AG09319 (cell line): ENCODE results near the gene HSF2BP.

Experiments used
- DNase-seq: peaks from one replicate; pipeline ENCODE4 v3.0.0-alpha.2; 2010; ENCODE audit warnings: low read depth; ENCODE audit errors: extremely low read depth
- CTCF ChIP-seq: IDR thresholded peaks from 2 replicates; pipeline ENCODE4 v1.5.1; 2011; ENCODE audit warnings: low read depth, mild to moderate bottlenecking, inconsistent platforms, low read length, moderate library complexity

Gene HSF2BP

GRCh38 chr21:43691801-43692200 is 32.5 kb upstream of the HSF2BP start:
- DNase-seq = no peak
- TF ChIP-seq CTCF = no peak

DNA sequence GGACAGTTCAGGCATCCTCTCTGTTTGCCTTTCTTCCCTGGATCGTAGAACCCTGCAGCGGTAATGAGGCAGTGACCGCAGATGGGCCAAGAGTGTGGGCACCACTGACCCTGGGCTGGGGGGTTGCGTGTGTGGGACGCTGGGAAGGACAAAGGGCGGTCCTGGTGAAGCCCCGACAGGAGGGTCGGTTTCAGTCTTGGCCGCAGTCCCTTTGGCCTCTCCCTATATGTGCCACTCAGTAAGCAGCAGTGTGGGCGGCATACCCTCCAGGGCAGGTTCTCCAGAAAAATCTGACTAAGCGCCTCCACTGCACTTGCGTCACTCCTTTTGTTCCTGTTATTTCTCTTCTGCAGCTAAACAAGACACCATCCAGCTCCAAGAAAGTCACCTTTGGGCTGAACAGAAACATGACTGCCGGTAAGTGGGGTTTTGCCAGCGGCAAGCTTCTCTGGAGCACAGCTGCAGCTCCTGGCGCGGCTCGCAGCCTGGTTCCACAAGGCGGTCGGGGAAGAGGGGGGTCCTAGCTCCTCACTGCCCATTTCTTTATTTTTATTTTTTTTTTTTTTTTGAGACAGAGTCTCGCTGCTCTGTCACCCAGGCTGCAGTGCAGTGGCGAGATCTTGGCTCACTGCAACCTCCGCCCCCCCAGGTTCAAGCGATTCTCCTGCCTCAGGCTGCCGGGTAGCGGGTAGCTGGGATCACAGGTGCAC is 32.0 kb upstream of the HSF2BP start:
- DNase-seq = no peak
- TF ChIP-seq CTCF = no peak

DNA sequence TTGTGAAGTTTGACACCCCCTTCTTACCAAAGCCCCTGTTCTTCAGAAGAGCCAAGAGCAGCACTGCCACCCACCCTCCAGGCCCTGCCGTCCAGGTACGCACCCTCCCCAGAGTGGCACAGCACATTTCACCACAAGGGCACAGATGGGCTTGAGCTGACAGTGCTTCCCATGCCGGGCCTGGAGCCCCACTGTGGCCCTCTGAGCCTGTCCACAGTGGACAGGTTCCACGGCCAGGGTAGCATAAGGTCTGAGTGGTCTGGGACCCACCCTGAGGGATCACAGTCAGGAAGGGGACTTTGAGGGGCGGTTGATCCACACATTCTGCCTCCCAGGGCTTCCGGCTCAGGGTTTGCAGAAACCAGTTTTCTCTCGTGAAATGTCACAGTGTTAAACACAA is 31.1 kb upstream of the HSF2BP start:
- TF ChIP-seq CTCF = no peak

GRCh38 chr21:43689556-43690337 is 30.5 kb upstream of the HSF2BP start:
- no peak for TF ChIP-seq CTCF
- DNase-seq = no peak

More for the DNA sequence above, 31.1 kb upstream of the HSF2BP start:
- no peak for DNase-seq

- DNase-seq = no peak
- TF ChIP-seq CTCF = no peak
Measured at GRCh38 chr21:43688906-43689305, 29.6 kb upstream of the HSF2BP start.

DNA sequence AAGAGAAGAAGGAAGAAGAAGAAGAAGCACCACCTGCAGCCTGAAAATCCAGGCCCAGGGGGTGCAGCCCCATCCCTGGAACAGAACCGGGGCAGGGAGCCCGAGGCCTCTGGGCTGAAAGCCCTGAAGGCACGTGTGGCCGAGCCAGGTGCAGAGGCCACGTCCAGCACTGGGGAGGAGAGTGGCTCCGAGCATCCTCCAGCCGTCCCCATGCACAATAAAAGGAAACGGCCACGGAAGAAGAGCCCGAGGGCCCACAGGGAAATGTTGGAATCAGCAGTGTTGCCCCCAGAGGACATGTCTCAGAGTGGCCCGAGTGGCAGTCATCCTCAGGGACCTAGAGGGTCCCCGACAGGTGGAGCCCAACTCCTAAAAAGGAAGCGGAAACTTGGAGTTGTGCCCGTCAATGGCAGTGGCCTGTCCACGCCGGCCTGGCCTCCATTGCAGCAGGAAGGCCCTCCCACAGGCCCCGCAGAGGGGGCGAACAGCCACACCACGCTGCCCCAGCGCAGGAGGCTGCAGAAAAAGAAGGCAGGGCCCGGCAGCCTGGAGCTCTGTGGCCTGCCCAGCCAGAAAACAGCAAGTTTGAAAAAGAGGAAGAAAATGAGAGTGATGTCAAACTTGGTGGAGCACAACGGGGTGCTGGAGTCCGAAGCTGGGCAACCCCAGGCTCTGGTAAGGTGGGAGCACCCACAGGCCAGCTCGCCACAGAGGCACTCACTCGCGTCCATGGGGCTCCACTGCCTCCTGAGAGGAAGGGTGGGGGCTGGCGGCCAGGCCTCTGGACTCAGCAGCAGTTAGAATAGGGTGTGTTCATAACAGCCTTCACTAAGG is 28.5 kb upstream of the HSF2BP start:
- no peak for TF ChIP-seq CTCF
- no peak for DNase-seq
